OCI-LY3 (cell line): ENCODE results near the gene GPR160.

Source experiments
- EZH2phosphoT487 ChIP-seq: fragments of 200-600 bp; shearing (Covaris generic); IDR thresholded peaks from 2 replicates; pipeline ENCODE4 v1.6.1; 2018; ENCODE audit warnings: antibody characterized with exemption, mixed run types, low read depth
- TF ChIP-seq, protein P1 (sequence below): fragments of 200-600, 300-600 bp; sonication (generic); IDR thresholded peaks from 2 replicates; pipeline ENCODE4 v1.5.1; 2014; ENCODE audit warnings: antibody characterized with exemption, low read length, low read depth

DNA sequence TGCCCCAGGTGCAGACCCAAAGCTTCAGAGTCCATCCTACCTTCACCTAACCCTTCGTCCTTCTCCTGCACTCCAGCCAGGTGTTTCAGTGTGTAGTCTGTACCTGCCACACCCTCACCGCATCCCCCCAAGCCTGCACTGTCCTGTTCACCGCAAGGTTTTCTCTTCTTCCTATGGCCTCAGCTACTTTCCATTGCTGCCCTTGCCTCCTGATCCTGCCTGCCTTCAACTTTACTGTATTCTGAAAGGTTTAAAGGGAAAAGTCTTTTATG lies 9.3 kb downstream of the GPR160 start:
- TF ChIP-seq, protein P1, sequence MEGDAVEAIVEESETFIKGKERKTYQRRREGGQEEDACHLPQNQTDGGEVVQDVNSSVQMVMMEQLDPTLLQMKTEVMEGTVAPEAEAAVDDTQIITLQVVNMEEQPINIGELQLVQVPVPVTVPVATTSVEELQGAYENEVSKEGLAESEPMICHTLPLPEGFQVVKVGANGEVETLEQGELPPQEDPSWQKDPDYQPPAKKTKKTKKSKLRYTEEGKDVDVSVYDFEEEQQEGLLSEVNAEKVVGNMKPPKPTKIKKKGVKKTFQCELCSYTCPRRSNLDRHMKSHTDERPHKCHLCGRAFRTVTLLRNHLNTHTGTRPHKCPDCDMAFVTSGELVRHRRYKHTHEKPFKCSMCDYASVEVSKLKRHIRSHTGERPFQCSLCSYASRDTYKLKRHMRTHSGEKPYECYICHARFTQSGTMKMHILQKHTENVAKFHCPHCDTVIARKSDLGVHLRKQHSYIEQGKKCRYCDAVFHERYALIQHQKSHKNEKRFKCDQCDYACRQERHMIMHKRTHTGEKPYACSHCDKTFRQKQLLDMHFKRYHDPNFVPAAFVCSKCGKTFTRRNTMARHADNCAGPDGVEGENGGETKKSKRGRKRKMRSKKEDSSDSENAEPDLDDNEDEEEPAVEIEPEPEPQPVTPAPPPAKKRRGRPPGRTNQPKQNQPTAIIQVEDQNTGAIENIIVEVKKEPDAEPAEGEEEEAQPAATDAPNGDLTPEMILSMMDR, result no peak
- no peak for TF ChIP-seq EZH2phosphoT487
